Tracheal epithelial cell (primary cell): ENCODE measurements around the gene REXO5. TPM values are rescaled to one million over a fixed set of nuclear protein-coding genes. Genes with fewer than 3 reads are reported as not detected.

Experiments
- total RNA-seq: library from RNA; depleted of rRNA; stranded (reverse); fragments of >200 nt; gene quantifications from 2 replicates; pipeline ENCODE4 v1.2.1, GENCODE V29; 2014

Gene REXO5
- total RNA-seq = 2.7 and 4.0 TPM in 2 replicates

GRCh38 chr16:20806168-20807050 is at the start of gene REXO5, which contains the start of gene ERI2:
Gene REXO5 (plus strand): TSS chr16:20806527. CDS start chr16:20806954, 427 bp downstream.
Gene ERI2 (minus strand): TSS chr16:20806472. CDS start chr16:20806430, 42 bp downstream.

GRCh38 chr16:20763461-20764232 is 42.7 kb upstream of the REXO5 start, which contains the start of gene ACSM3:
Gene ACSM3 (plus strand): TSS chr16:20764014. CDS start chr16:20770035, 6,021 bp downstream.

Other genes with a start within 250 kb of the REXO5 start
- not detected in 2 replicates for gene ACSM2B, start 230.2 kb upstream of the REXO5 start, total RNA-seq
- 0.48 and 0.64 TPM in 2 replicates for gene ACSM1, start 108.8 kb upstream of the REXO5 start, total RNA-seq
- gene THUMPD1, start 64.7 kb upstream of the REXO5 start, total RNA-seq = 96.1 and 96.9 TPM in 2 replicates
- gene ACSM3, start 42.5 kb upstream of the REXO5 start, total RNA-seq = 2.3 and 2.4 TPM in 2 replicates
- gene ERI2, start 55 bp upstream of the REXO5 start, total RNA-seq = 27.1 and 88.0 TPM in 2 replicates
- gene DCUN1D3, start 93.8 kb downstream of the REXO5 start, total RNA-seq = 8.7 and 18.3 TPM in 2 replicates
- 37.8 and 58.6 TPM in 2 replicates for gene LYRM1, start 94.2 kb downstream of the REXO5 start, total RNA-seq